Immature natural killer cell (primary cell): ENCODE data around the gene MAP4K3. TPM values are rescaled to one million over a fixed set of nuclear protein-coding genes. Genes with fewer than 3 reads are reported as not detected.

Experiments used
- DNase-seq, 3 donors: peaks; one replicate each; pipeline ENCODE4 v3.0.0; 2022; ENCODE audit warnings: mixed read lengths in 1 of 3
- H3K27ac Mint-ChIP-seq, 6 donors: one replicate each; pipeline ENCODE4 v1.8.0; 2020; ENCODE audit warnings: mixed read lengths in 6 of 6, mild to moderate bottlenecking in 5 of 6, inconsistent platforms in 4 of 6, moderate library complexity in 3 of 6
- H3K27me3 Mint-ChIP-seq, 3 donors: one replicate each; pipeline ENCODE4 v1.8.0; 2020 to 2021; ENCODE audit warnings: low read depth in 3 of 3, mild to moderate bottlenecking in 3 of 3, mixed read lengths in 3 of 3, moderate library complexity in 3 of 3, inconsistent platforms in 1 of 3
- H3K36me3 Mint-ChIP-seq, 3 donors: one replicate each; pipeline ENCODE4 v1.8.0; 2020; ENCODE audit warnings: mixed read lengths in 3 of 3, inconsistent platforms in 2 of 3, mild to moderate bottlenecking in 2 of 3
- H3K4me1 Mint-ChIP-seq, 2 donors: one replicate each; pipeline ENCODE4 v1.8.0; 2020; ENCODE audit warnings: inconsistent platforms in 2 of 2, mild to moderate bottlenecking in 2 of 2, mixed read lengths in 2 of 2, moderate library complexity in 1 of 2
- H3K4me3 Mint-ChIP-seq, 5 donors: one replicate each; pipeline ENCODE4 v1.8.0; 2020; ENCODE audit warnings: mild to moderate bottlenecking in 5 of 5, mixed read lengths in 5 of 5, inconsistent platforms in 3 of 5, moderate library complexity in 3 of 5
- H3K9me3 Mint-ChIP-seq, 6 donors: one replicate each; pipeline ENCODE4 v1.8.0; 2020; ENCODE audit warnings: mild to moderate bottlenecking in 6 of 6, mixed read lengths in 6 of 6, inconsistent platforms in 4 of 6, moderate library complexity in 3 of 6
- polyA plus RNA-seq, 3 donors: library from polyadenylated mRNA; unstranded; fragments of 300-500 nt; fragmentation: Illumina TruSeq; gene quantifications; one replicate each; pipeline ENCODE4 v1.2.3, GENCODE V29; 2021

The MAP4K3 gene
- polyA plus RNA-seq, 3 donors from 2014 or later, result 1.5 to 3.9 (median 2.8) TPM

DNA sequence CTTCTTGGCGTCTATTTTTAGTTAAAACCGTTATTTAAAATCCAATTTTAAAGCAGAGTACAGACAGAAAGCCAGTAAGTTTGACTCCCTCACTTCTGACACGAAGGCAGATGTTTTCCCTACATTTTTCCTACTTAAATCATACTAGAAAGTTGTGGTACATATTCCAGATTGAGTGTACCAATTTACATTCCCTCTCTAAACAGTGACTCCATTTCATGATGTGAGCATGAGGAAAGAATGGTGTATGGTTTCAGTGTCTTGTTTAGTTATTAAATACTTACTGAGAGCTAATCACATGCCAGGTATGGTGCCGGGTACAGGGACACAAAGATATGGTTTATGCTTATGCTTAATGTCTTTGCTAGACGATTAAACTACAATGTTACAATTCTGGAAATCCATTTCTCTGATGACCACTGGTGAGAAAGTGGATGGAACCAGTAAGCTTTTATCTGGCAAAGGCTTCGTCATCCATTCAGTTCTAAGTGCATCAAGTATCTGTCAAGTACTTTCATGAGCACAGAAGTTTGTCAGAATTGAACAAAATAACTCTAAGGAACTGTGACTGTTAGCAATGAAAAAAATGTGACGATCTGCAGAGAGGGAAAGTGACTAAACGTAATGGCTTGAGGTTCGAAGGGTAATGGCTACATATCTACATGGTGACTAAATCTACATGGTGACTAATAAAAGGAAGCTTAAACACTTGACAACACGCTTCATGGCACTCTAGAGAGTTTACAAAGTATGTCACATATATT, 25.7 kb downstream of the MAP4K3 start:
- no peak for DNase-seq
- H3K9me3 Mint-ChIP-seq, result no peaks in the 10 kb centered on the region
- peaks cover 0 to 2% (median 0%) of the 10 kb centered on the region in 3 donors for H3K27me3 Mint-ChIP-seq
- H3K36me3 Mint-ChIP-seq, result no peaks in the 10 kb centered on the region
- no peak overlapping the region for H3K4me3 Mint-ChIP-seq
- H3K27ac Mint-ChIP-seq, result no peak overlapping the region
- H3K4me1 Mint-ChIP-seq, result peaks cover 13 to 41% of the 10 kb centered on the region in 2 donors

DNA sequence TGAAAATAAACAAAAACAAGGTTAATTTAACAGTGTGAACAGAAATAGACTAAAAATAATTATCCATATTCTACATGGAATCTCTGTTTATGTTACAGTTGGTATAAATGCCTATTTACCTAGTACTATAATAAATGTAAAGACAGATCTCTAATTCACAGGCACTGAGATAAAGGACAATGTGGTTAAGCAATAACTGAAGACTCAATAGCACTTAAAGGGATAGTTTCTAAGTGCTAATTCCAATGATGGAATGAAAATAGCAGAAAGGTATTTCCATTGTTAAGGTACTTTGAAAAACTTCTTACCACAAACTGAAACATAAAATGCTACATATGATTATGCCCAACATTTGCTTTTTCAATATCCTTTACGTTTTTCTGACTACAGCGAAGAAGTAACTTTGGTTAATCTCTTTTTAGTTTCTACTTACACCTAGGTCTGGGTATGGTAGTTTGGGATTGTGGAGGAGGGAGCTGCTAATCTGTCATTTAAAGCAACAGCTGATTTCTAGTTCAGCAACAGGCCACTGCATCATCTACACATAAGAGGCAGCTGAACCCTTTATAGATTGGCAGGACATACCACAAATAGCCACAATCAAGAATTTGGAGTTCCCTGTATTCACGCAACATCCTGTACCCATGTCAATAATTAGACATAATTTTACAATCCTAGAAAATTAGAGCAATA, 27.2 kb downstream of the MAP4K3 start:
- H3K4me3 Mint-ChIP-seq, result no peak overlapping the region
- peaks cover 15 to 48% of the 10 kb centered on the region in 2 donors for H3K4me1 Mint-ChIP-seq
- no peaks in the 10 kb centered on the region for H3K9me3 Mint-ChIP-seq
- no peak for DNase-seq
- H3K36me3 Mint-ChIP-seq, result no peaks in the 10 kb centered on the region
- no peak overlapping the region for H3K27ac Mint-ChIP-seq
- H3K27me3 Mint-ChIP-seq, result peaks cover 0 to 2% (median 0%) of the 10 kb centered on the region in 3 donors

GRCh38 chr2:39408351-39409136, 28.5 kb downstream of the MAP4K3 start:
- Mint-ChIP-seq H3K4me3 (peak overlapping the region in 2 of 5 donors; percentile 0 to 22), H3K27me3 (peaks cover 0 to 2% (median 0%) of the 10 kb centered on the region in 3 donors), H3K9me3 (no peaks in the 10 kb centered on the region), H3K27ac (peak overlapping the region in 2 of 6 donors; percentile 46 to 56), H3K36me3 (no peaks in the 10 kb centered on the region), H3K4me1 (peaks cover 24 to 59% of the 10 kb centered on the region in 2 donors)
- no peak for DNase-seq

DNA sequence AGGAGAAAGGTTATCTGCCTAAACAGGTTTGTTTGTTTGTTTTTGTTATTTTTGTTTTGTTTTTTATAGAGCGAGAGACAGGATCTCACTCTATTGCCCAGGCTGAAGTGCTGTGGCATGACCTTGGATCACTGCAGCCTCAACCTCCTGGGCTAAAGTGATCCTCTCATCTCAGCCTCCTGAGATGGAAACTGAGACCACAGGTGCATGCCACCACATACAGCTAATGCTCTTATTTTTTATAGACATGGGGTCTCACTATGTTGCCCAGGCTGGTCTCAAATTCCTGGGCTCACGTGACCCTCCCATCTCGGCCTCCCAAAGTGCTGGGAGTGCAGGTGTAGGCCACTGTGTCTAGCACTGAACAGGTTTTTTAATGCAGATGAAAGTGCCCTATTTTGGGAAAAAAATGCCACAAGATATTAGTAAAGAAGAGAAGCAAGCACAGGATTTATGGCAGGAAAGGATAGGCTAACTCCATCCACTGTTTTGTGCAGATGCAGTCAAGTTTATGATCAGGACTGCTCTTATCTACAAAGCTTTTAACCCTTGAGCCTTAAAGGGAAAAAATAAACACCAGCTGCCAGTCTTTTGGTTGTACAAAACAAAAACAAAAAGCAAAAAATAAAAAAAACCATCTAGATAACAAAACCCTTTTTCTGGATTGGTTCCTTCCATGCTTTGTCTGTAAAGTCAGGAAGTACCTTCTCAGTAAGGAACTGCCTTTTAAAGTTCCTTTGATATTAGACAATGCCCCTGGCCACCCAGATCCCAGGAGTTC, 29.4 kb downstream of the MAP4K3 start:
- Mint-ChIP-seq H3K4me1 (peaks cover 30 to 62% of the 10 kb centered on the region in 2 donors), H3K4me3 (peak overlapping the region in 1 of 5 donors; percentile 0), H3K27ac (peak overlapping the region in 1 of 6 donors; percentile 46), H3K9me3 (no peaks in the 10 kb centered on the region), H3K27me3 (peaks cover 0 to 2% (median 0%) of the 10 kb centered on the region in 3 donors), H3K36me3 (no peaks in the 10 kb centered on the region)
- DNase-seq, result no peak

GRCh38 chr2:39405364-39405763, 31.7 kb downstream of the MAP4K3 start:
- no peaks in the 10 kb centered on the region for H3K9me3 Mint-ChIP-seq
- H3K27me3 Mint-ChIP-seq, result peaks cover 0 to 2% (median 0%) of the 10 kb centered on the region in 3 donors
- DNase-seq, result no peak
- no peaks in the 10 kb centered on the region for H3K36me3 Mint-ChIP-seq
- peaks cover 39 to 79% of the 10 kb centered on the region in 2 donors for H3K4me1 Mint-ChIP-seq
- no peak overlapping the region for H3K4me3 Mint-ChIP-seq
- no peak overlapping the region for H3K27ac Mint-ChIP-seq

DNA sequence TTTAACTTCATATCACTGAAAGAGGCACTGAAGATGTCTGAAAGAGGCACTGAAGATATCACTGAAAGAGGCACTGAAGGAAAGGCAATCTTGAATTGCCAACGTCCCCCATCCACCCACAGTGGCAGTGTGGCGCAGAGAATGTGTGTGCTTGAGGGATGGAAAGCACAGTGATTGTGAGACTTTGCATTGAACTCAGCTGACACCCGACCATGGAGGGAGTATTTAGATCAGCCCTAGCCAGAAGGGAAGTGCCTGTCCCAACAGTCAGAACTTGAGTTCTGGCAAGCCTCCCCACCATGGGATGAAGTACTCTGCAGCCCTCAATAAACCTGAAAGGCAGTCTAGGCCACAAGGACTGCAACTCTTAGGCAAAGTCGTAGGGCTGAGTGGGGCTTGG, 33.8 kb downstream of the MAP4K3 start:
- Mint-ChIP-seq H3K4me3 (no peak overlapping the region), H3K27ac (peak overlapping the region in 2 of 6 donors; percentile 18 to 57)

DNA sequence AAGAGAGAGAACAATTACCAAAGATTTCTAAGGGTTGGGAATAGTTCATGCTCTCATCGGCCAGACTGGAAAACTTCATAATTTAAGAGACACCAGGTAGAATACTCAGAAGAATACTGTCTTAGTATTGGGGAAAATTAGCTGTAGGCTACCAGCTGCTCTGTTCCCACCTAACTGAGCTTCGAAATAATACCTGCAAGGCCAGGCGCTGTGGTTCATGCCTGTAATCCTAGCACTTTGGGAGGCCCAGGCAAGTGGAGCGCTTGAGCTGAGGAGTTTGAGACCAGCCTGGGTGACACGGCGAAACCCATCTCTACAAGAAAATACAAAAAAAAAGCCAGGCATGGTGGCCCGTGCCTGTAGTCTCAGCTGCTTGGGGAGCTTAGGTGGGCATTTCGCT, 35.8 kb downstream of the MAP4K3 start:
- Mint-ChIP-seq H3K36me3 (no peaks in the 10 kb centered on the region), H3K4me1 (peaks cover 28 to 63% of the 10 kb centered on the region in 2 donors), H3K27me3 (no peaks in the 10 kb centered on the region), H3K4me3 (no peak overlapping the region), H3K9me3 (no peaks in the 10 kb centered on the region), H3K27ac (no peak overlapping the region)
- DNase-seq, result no peak

More for the DNA sequence above, 33.8 kb downstream of the MAP4K3 start:
- Mint-ChIP-seq H3K9me3 (no peaks in the 10 kb centered on the region), H3K27me3 (peaks cover 0 to 2% (median 0%) of the 10 kb centered on the region in 3 donors), H3K36me3 (no peaks in the 10 kb centered on the region), H3K4me1 (peaks cover 32 to 75% of the 10 kb centered on the region in 2 donors)
- DNase-seq, result no peak

DNA sequence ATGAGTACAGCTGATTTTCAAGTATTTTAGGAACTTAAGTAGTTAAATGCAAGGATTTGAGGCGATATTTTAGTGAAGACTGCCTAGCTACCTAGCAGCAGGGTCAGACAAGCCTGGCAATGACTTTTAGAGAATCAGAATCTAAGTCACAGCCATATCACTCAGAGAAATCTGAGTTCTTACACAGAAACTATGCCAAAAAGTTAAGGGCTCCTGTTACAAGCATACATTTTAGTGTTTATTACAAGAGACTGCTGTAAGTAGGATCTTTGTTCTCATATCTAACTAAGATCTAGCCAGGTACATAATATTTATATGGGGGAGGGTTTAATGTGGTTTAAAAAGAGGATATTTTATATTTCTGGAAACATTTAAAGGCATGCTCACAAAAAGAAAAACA, 37.5 kb downstream of the MAP4K3 start:
- Mint-ChIP-seq H3K36me3 (no peaks in the 10 kb centered on the region), H3K27me3 (no peaks in the 10 kb centered on the region), H3K9me3 (no peaks in the 10 kb centered on the region), H3K27ac (no peak overlapping the region), H3K4me3 (no peak overlapping the region), H3K4me1 (peaks cover 26 to 56% of the 10 kb centered on the region in 2 donors)
- no peak for DNase-seq

GRCh38 chr2:39395313-39395712, 41.8 kb downstream of the MAP4K3 start:
- Mint-ChIP-seq H3K36me3 (peaks cover 0 to 2% (median 0%) of the 10 kb centered on the region in 3 donors), H3K27ac (no peak overlapping the region)

GRCh38 chr2:39394516-39394961, 42.5 kb downstream of the MAP4K3 start:
- Mint-ChIP-seq H3K27me3 (peaks cover 0 to 2% (median 0%) of the 10 kb centered on the region in 3 donors), H3K9me3 (no peaks in the 10 kb centered on the region), H3K27ac (no peak overlapping the region), H3K4me3 (no peak overlapping the region), H3K4me1 (peaks cover 0 to 22% of the 10 kb centered on the region in 2 donors), H3K36me3 (peaks cover 0 to 2% (median 0%) of the 10 kb centered on the region in 3 donors)
- DNase-seq, result no peak

More at GRCh38 chr2:39395313-39395712, 41.8 kb downstream of the MAP4K3 start:
- no peaks in the 10 kb centered on the region for H3K27me3 Mint-ChIP-seq
- H3K4me1 Mint-ChIP-seq, result peaks cover 2 to 25% of the 10 kb centered on the region in 2 donors
- no peak for DNase-seq
- H3K9me3 Mint-ChIP-seq, result no peaks in the 10 kb centered on the region
- H3K4me3 Mint-ChIP-seq, result no peak overlapping the region

DNA sequence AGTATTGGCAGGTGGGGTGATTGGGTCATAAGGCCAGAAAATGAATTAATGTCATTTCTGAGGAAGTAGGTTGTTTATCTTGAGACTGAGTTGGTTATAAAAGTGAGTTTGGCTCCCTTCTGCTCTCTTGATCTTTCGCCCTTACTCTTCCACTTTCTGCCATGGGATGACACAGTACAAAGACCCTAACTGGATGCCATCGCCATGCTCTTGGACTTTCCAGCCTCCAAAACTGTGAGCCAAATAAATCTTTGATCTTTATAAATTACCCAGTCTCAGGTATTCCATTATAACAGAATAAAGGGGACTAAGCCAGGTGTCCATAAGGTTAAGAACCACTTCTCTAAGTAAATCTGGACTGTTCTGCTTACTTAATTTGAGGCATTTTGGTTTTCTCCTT, 44.4 kb downstream of the MAP4K3 start:
- Mint-ChIP-seq H3K4me1 (peaks cover 0 to 26% of the 10 kb centered on the region in 2 donors), H3K36me3 (peaks cover 0 to 2% (median 0%) of the 10 kb centered on the region in 3 donors), H3K27ac (no peak overlapping the region)

DNA sequence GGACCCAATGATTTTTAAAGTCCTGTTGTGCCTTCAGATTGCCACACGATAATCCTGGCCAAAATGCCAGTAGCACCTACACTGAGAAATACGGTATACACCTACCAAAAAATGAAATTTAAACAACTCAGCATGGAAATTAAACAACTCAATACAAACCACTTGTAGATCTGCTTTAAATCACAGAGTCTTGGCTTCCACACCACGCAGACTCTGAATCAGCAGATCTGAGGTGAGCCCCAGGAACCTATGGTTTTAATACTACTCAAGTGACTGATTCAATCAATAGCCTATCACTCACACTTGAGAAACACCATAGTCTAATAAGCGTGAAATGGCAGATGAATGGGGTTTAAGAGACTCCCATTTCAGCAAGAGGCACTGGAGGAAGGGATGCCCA, 46.9 kb downstream of the MAP4K3 start:
- H3K9me3 Mint-ChIP-seq, result no peaks in the 10 kb centered on the region
- peaks cover 0 to 2% (median 0%) of the 10 kb centered on the region in 3 donors for H3K27me3 Mint-ChIP-seq
- peaks cover 2 to 22% of the 10 kb centered on the region in 2 donors for H3K4me1 Mint-ChIP-seq
- no peak overlapping the region for H3K27ac Mint-ChIP-seq
- H3K4me3 Mint-ChIP-seq, result no peak overlapping the region
- DNase-seq, result no peak
- H3K36me3 Mint-ChIP-seq, result peaks cover 0 to 2% (median 0%) of the 10 kb centered on the region in 3 donors

More for the DNA sequence above, 44.4 kb downstream of the MAP4K3 start:
- peaks cover 0 to 2% (median 0%) of the 10 kb centered on the region in 3 donors for H3K27me3 Mint-ChIP-seq
- DNase-seq, result no peak
- no peaks in the 10 kb centered on the region for H3K9me3 Mint-ChIP-seq
- no peak overlapping the region for H3K4me3 Mint-ChIP-seq

GRCh38 chr2:39386064-39386463, 51.0 kb downstream of the MAP4K3 start:
- Mint-ChIP-seq H3K4me1 (peaks cover 4 to 23% of the 10 kb centered on the region in 2 donors), H3K9me3 (no peaks in the 10 kb centered on the region), H3K4me3 (no peak overlapping the region), H3K27me3 (peaks cover 0 to 2% (median 0%) of the 10 kb centered on the region in 3 donors), H3K27ac (no peak overlapping the region), H3K36me3 (no peaks in the 10 kb centered on the region)
- DNase-seq, result no peak
